Activated gamma-delta T cell treated with anti-CD3 and anti-CD28 coated beads, Interleukin-2, amount 50 U/mL, for 16 hours (primary cell): ENCODE measurements around the gene SKIDA1.

ENCODE experiments used
- DNase-seq: peaks from one replicate; pipeline ENCODE4 v3.0.0-alpha.2; 2020; ENCODE audit warnings: low read depth

Gene SKIDA1

GRCh38 chr10:21501731-21502347, 23.6 kb downstream of the SKIDA1 start:
- no peak for DNase-seq

GRCh38 chr10:21501091-21501490, 24.4 kb downstream of the SKIDA1 start:
- DNase-seq = no peak

- DNase-seq = no peak
Observed at GRCh38 chr10:21500578-21500910, 24.9 kb downstream of the SKIDA1 start.

DNA sequence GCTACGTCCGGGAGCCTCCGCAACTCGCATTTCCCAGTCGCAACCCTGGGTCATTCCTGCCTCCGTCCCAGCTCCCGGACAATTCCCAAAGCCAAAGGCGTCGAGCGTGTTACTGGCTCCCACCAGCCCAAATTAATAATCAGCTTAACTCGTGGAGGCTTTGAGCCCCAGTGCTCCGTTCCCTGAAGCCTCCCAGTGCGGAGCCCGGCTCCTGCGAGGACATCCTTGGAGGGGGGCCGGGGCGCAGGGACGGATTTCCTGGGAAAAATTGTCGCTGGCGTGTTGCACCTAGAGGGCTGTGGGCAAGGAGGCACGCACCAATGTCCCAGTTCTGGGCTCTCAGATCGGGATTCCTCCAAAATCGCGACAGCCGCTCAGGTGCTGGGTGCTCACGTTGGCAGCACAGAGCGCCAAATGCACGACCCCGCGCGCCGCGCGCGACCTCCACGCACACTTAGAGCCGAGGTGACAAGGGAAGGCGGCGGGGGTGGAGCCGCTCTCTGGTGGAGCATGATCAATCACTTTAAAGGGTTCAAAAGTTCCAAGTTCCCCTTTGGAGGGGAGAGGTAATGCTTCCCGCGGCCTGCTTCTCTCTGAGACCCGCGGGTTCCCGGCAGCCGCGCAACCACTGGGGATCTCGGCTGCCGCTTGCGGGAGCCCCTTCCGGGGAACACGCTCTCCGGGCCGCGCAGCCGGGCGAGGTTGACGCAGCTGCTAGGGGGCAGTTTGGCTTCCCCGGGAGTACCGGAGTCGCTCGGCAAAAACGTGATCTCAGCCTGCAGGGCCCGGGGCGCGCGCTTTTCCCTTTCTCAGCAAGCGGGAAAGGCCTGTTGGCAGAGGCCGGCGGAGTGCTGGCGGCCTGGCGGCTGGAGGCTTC, 25.5 kb downstream of the SKIDA1 start:
- no peak for DNase-seq

DNA sequence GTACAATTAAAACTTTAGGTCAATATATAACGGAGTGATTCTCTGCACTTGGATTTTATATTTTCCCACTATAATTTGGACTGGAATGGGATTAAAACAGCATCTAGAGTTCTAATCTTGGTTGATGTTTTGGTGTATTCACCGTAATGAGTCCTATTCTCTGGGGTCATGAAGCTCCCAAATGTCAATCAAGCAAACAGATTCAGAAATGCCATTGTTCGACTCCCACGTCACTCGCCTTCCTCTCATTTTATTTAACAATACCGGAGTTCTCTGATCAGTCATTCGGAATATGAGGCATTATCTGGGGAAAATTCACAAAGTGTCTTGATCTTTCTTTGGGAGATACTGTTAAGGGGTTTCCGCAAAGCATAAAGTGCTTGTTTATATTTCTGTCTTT, 26.5 kb downstream of the SKIDA1 start:
- DNase-seq = no peak

DNA sequence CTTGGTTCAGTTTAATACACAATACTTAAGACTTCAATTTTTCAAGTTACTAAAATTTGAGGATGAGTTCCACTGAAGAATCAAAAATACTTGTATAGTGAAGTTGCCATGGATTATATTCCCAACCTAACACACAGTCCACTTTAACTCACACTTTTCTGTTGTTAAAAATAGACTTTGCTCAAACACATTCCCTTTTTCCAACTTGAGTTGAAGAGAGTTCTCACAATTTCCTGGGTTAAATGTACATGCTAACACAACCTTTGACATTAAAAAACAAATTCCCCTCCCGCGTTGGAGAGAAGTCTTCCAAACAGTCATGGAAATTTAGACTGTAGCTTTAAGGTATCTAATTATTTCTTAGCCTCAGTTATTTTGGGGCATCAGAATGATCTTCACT, 27.1 kb downstream of the SKIDA1 start:
- DNase-seq = no peak

DNA sequence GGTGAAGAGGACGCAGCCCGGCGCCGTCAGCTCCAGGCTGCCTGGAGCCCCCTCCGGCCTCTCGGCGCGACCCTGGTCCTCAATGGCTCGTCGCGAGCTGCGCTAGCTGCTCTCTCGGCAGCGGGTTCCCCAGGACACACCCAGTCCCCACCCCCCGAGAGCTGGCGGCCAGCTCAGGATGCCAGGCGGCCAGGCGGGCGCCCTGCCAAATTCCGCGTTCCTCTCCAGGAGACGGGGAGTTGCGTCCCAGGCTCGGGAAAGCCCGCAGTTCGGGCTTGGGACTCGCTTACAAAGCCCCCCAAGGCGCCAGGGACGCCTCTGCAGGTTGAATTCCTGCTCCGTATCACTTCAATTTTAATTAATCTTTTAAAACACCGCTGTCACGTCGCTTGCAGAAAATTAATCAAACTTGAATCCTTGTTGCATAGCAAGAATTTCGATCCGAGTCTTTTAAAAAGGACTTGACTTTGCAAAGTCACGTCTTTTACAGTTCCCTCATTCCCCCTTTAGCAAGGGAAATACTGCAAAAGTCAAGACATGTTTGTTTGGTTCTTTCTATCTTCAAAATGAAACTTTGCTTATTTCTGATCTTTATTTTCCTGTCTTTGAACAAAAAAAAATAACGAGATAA, 28.2 kb downstream of the SKIDA1 start:
- no peak for DNase-seq

- no peak for DNase-seq
Observed at GRCh38 chr10:21496343-21497176, 28.9 kb downstream of the SKIDA1 start.

DNA sequence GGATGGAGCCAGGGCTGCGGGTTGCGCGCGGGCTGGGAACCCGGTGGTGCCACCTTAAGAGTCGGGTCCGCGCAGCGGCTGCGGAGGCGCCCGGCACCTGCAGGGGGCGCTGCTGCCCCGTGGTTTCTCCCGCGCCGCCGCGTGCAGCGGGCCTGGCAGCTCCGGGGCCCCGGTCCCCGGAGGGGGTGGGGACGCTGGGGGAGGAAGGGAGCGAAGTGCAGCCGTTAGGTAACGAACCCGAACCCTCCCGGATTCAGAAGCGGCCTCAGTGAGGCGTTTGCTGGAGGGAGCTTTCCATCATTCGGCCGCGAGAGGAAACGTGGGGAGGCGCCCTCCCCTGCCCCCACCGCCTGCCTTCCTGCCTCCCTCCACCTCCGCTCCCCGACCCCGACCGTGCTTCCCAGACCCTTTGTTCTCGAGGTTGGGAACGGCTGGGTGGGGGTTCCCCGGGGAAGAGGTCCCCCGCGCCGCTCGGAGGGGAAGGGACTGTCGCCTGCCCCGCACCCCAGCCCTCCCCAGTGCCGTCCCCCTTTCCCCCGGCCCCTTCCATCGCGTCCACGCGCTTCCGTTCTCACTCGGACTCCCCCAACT, 29.6 kb downstream of the SKIDA1 start:
- peak; percentile 79 for DNase-seq

DNA sequence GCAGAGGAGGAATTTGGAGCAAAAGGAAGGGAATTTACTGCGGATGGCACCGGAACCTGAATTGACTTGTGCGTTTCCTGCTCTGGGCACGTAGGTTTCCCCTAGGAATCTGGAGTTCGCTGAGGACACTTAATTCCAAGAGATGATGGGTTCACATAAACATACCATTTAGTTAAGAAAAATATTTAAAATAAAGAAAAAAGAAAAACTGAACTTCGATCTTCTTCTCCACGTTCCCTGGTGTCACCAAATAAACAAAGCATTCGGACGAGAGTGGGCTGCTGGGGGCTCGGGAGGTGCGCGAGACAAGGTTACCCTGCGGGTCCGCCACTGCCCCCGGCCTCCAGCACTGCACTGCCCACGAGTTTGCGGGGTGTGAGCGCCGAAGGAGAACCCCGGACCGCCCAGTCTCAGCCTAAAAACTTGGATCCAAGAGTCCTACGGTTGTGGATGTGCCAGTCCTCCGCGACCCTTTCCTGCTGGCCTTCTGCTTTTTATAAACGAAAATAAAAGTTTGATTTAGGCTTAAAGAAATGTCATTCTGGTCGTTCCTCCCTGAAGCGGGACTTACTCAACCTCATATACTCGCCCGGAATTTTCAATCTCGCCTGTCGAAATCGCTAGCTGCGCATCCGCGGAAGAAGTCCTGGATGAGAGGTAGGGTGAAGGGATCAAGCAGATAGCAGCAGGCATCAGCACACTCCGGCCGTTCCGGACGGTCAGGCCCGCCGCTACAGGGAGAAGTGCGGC, 30.3 kb downstream of the SKIDA1 start:
- no peak for DNase-seq

DNA sequence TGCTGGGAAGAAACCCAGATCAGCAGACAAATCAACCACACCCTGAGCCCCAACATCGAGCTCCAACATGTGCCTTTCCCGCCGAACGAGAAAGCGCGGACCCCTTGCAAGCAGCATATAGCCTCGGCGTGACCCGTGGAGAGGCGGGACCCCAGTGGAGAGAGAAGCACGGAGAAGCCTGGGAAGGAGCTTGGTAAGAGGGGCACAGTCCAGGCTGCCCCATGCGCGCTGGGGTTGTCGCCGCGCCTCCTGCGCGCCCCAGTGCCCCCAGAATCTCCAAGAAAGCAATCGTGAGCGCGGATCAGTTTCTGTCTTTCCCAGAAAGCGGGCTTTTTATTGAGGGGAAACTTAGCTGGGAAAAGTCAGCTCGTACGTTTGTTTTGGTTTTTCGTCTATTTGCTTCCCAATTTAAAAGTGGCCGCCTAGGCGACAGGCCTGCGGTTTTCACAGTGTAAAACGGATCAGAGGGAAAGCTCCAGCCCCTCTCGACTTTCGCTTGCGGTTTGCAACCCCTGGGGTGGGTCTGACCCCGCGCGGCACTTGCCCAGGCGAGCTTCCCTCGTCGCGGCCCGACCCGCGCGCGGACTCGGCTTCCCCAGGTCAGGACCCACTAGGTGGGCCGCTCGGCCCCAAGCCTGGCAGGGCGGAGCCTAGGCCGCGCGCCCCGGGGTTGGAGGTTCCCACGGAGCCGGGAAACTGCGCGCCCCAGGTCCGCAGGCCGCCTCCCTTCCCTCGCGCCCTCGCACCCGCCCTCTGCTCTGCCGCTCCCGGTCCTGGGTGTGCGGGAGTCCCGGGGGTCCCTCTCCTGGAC, 31.1 kb downstream of the SKIDA1 start:
- DNase-seq = no peak

DNA sequence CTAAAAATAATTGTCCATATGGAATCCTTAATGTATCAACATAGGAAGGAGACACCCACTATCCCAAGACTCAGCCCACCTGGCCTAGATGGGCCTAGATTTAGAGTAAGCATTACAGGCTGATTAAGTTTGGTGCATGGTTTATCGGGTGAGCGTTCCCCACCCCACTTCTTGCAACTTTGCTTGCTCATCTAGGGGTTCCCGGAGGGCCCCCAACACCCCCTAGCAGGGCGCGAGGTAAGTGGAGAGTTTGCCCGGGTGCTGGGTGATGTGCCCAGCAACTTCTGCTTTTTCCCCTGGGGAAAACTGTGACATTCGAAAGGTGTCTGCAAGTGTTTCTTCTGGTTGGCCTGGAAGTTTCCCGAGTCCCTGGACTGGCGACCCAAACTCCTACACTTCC, 31.7 kb downstream of the SKIDA1 start:
- DNase-seq = no peak

GRCh38 chr10:21492421-21492820, 33.1 kb downstream of the SKIDA1 start:
- DNase-seq = no peak

DNA sequence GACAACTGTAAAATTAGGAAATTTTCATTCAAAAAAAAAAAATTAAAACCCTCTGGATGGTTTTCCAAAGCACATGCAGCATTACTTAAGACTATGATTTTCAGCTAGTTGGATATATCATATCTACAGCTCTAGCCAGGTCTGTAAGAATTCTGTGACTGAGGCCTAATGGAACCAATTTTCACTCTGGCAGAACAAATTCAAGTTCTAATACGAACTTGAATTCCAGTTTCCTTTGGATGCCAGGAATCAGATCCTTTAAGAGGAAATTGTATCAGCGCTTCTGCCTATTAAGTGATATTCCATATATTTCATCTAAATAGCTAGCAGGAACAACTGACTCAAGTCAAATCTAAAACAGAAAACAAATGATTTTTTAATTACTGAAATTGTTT, 34.8 kb downstream of the SKIDA1 start:
- DNase-seq = no peak

- DNase-seq = no peak
Observed at GRCh38 chr10:21490028-21490710, 35.3 kb downstream of the SKIDA1 start.

DNA sequence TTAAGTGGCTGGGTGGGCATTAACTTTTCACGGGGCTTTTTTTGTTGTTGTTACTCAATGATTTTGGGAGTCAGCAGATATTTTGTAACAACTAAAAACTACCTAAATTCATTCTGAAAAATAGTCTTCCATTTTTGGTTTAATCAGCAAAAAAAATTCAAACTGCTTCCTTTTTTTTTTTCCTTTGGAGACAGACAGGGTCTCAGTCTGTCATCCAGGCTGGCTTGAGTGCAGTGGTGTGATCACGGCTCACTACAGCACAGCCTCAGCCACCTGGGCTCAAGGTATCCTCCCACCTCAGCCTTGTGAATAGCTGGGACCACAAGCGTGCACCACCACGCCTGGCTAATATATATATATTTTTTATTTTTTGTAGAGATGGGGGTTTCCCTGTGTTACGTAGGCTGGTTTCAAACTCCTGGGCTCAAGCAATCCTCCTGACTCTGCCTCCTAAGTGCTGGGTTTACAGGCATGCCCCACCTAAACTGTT, 36.5 kb downstream of the SKIDA1 start:
- no peak for DNase-seq

DNA sequence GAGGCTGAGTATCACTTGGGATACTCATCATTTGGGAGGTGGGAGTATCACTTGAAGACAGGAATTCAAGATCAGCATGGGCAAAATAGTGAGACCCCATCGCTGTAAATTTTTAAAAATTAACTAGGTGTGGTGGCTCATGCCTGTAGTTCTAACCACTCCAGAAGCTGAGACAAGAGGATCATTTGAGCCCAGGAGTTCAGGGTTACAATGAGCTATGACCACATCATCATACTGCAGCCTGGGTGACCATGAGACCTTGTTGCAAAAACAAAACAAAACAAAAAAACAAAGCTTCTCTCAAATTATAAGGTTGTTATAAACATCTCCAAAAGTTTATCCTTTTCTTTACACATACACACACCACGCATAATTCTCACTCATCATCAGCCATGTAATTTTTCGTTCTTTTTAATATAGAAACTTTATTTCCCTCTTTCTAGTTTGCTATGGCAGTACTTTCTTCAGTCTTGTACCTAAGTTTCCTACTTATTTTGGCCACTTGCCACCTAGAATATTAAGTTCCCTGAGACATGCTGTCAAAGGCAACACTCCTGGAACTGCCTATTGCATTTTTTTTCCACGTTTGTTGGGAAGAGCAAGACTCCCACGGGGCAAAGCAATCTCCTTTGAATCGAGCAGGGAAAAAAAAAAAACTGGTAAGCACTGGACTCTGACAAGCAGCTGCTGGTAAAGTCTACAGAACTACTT, 37.1 kb downstream of the SKIDA1 start:
- DNase-seq = no peak

DNA sequence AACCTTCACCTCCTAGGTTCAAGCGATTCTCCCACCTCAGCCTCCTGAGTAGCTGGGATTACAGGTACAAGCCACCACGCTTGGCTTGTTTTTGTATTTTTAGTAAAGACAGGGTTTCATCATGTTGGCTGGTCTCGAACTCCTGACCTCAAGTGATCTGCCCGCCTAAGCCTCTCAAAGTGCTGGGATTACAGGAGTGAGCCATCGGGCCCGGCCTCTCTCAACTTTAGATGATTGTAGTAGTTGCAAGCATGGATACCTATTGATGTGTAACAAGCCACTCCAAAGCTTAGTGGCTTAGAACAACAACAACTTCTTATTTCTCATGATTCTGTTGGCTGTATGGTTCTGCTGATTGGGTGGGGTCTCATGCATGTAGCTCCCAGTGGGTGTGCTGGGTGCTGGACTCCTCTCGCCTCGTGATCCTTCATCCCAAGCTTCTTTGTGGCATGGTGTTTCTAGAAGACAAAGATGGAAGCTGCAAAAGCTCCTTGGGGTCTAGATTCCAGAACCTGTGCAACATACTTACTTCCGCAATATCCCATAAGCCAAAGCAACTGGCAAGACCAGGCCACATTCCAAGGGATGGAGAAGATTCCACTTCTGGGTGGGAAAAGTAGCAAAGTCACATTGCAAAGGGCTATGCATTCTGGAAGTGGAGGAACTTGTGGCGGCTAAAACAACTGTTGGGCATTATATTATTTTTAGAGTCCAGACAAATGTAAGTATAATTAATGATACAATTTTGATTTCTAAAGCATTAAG, 37.9 kb downstream of the SKIDA1 start:
- DNase-seq = no peak
